ENCODE data around the gene TCHHL1. TPM values are rescaled to one million over a fixed set of nuclear protein-coding genes. Genes with fewer than 3 reads are reported as not detected.

Gene TCHHL1
- total RNA-seq, 4 donors from 2014 or later: not detected

DNA sequence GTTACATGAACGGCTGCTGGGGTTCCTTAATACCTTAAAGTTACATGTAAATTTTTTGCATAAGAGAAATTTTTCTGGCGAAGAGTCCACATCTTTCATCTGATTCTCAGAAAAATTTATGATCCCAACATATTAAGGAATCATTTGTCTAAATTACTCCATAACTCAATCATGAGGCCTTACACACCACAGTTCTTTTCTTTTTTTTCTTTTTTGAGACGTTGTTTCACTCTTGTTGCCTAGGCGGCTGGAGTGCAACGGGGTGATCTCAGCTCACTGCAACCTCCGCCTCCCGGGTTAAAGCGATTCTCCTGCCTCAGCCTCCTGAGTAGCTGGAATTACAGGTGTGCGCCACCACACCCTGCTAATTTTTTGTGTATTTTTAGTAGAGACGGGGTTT lies 50.0 kb downstream of the TCHHL1 start:
- in situ Hi-C loops (cut with MboI; ENCODE audit: low pct_ligation_motif_present in 1 of 4, low pct_unique_long_range_greater_than_20kb in 1 of 4, low sequenced_read_pairs in 3 of 4): no loop called here
- peaks cover 7 to 28% (median 19%) of the 10 kb centered on the region in 4 donors for H3K4me1 ChIP-seq
- WGBS, 2 donors (ENCODE audit: low coverage in 1 of 2): 78 to 95% methylated on average over 3 to 10 of the region's 10 CpGs

GRCh38 chr1:152036267-152037216 lies 52.3 kb downstream of the TCHHL1 start, which contains the start of gene S100A11:
TSS of gene S100A11 (minus strand) at chr1:152037004. CDS start at chr1:152036915, 89 bp downstream.
- H3K27ac ChIP-seq: peak within 1 kb of the TSS; percentile 92 to 96 (median 94)
- peak within 1 kb of the TSS; percentile 54 to 74 (median 58) for H3K4me3 ChIP-seq
- 0 to 1% methylated on average over 10 to 53 of the region's 53 CpGs for WGBS, 2 donors (ENCODE audit: low coverage in 1 of 2)
- DNase-seq: peak; percentile 94
- TF ChIP-seq, protein P1, sequence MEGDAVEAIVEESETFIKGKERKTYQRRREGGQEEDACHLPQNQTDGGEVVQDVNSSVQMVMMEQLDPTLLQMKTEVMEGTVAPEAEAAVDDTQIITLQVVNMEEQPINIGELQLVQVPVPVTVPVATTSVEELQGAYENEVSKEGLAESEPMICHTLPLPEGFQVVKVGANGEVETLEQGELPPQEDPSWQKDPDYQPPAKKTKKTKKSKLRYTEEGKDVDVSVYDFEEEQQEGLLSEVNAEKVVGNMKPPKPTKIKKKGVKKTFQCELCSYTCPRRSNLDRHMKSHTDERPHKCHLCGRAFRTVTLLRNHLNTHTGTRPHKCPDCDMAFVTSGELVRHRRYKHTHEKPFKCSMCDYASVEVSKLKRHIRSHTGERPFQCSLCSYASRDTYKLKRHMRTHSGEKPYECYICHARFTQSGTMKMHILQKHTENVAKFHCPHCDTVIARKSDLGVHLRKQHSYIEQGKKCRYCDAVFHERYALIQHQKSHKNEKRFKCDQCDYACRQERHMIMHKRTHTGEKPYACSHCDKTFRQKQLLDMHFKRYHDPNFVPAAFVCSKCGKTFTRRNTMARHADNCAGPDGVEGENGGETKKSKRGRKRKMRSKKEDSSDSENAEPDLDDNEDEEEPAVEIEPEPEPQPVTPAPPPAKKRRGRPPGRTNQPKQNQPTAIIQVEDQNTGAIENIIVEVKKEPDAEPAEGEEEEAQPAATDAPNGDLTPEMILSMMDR (IDR thresholded peaks at IDR 0.05): no peak
- TF ChIP-seq POLR2A (IDR thresholded peaks at IDR 0.05) (peak; percentile 96), EP300 (IDR thresholded peaks at IDR 0.05; ENCODE audit: low read depth) (no peak), POLR2AphosphoS5 (IDR thresholded peaks at IDR 0.05) (peak; percentile 93 to 95 (median 94))
- H3K9me3 ChIP-seq: no peaks in the 10 kb centered on the region
- peaks cover 7 to 33% (median 24%) of the 10 kb centered on the region in 4 donors for H3K4me1 ChIP-seq
- in situ Hi-C loops (cut with MboI; ENCODE audit: low pct_ligation_motif_present in 1 of 4, low pct_unique_long_range_greater_than_20kb in 1 of 4, low sequenced_read_pairs in 3 of 4) (no loop called here), intact Hi-C loops (cut with DNase I; ENCODE audit: low total_unique reads) (no loop called here)
- no peaks in the 10 kb centered on the region for H3K27me3 ChIP-seq
- H3K36me3 ChIP-seq: peaks cover 0 to 23% (median 8%) of the 10 kb centered on the region in 4 donors

More for the DNA sequence above, 50.0 kb downstream of the TCHHL1 start:
- Histone ChIP-seq H3K27ac (peak overlapping the region in 1 of 4 donors; percentile 6), H3K36me3 (no peaks in the 10 kb centered on the region), H3K27me3 (no peaks in the 10 kb centered on the region), H3K4me3 (no peak overlapping the region), H3K9me3 (no peaks in the 10 kb centered on the region)
- intact Hi-C loops (cut with DNase I; ENCODE audit: low total_unique reads): no loop called here
- TF ChIP-seq POLR2AphosphoS5 (IDR thresholded peaks at IDR 0.05) (no peak), EP300 (IDR thresholded peaks at IDR 0.05; ENCODE audit: low read depth) (no peak), POLR2A (IDR thresholded peaks at IDR 0.05) (no peak)
- TF ChIP-seq, protein P1 (IDR thresholded peaks at IDR 0.05): no peak
- DNase-seq: no peak

DNA sequence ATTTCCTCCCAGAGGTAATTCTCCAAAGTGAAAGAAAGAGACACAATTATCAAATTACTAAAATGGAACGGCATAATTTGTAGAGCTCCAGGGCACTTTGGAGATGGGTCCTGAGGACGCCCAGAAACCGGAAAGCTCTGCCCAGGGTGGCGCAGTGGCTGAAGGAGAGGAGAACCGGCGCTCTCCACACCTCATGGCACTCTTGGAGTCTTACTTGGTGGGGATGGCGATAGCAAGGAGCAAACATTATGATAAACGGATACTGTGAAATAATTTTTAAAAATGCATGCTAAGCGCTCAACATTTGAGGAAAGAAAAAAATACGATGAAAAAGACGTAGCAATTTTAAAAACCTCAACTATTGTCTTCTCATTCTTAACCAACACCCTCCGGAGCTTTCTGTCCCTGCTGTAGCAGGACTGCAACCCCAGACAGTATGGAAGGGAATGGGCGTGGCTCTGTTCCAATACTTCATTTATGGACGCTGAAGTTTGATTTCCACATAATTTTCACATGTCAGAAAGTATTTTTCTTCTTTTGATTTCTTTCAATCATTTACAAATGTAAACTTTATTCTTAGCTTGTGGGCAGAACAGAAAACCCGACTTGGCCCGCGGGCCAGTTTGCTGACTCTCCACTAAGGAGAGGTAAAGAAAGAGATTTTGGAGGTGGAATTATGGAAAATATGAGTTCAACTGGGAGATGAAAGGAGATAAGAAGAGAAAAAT lies 53.2 kb downstream of the TCHHL1 start:
- WGBS, 2 donors (ENCODE audit: low coverage in 1 of 2): 2 to 12% methylated on average over 9 to 17 of the region's 17 CpGs
- Histone ChIP-seq H3K9me3 (no peaks in the 10 kb centered on the region), H3K27ac (peak overlapping the region; percentile 92 to 96 (median 94)), H3K36me3 (peaks cover 0 to 24% (median 11%) of the 10 kb centered on the region in 4 donors), H3K4me1 (peaks cover 7 to 33% (median 24%) of the 10 kb centered on the region in 4 donors), H3K4me3 (peak overlapping the region; percentile 54 to 74 (median 58)), H3K27me3 (no peaks in the 10 kb centered on the region)
- in situ Hi-C loops (cut with MboI; ENCODE audit: low pct_ligation_motif_present in 1 of 4, low pct_unique_long_range_greater_than_20kb in 1 of 4, low sequenced_read_pairs in 3 of 4): no loop called here
- peak; percentile 48 for DNase-seq
- TF ChIP-seq, protein P1 (IDR thresholded peaks at IDR 0.05): no peak
- TF ChIP-seq POLR2A (IDR thresholded peaks at IDR 0.05): no peak
- no peak for TF ChIP-seq POLR2AphosphoS5 (IDR thresholded peaks at IDR 0.05)
- TF ChIP-seq EP300 (IDR thresholded peaks at IDR 0.05; ENCODE audit: low read depth): no peak
- intact Hi-C loops (cut with DNase I; ENCODE audit: low total_unique reads): no loop called here
